ENCODE results near the gene IGSF9. TPM values are rescaled to one million over a fixed set of nuclear protein-coding genes. Genes with fewer than 3 reads are reported as not detected.

The IGSF9 gene
- total and polyA plus RNA-seq, 7 experiments from 2014 or later: 0.12 TPM; not detected in 5

DNA sequence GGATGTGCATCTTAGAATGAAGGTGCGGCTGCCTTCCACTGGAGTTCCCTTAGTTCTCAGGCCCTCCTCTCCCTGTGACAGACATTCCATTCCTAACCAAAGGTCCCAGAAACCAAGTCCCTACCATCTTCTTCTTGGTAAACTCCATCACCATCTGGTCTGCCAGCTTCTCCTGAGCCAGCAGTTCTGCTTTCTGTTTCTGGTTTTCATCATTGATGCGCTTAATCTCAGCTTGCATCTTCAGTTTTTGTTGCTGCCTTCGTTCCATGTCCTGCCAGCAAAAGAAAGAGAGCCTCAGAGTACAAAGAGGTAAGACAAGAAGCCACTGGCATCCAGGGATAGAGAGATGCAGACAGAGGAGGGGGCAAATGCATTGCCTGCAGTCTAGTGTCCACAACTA lies 65.0 kb downstream of the IGSF9 start:
- no peak overlapping the region for H3K4me3 ChIP-seq (ENCODE audit: low read length)
- H3K27me3 ChIP-seq (ENCODE audit: control insufficient read depth in 2 of 2, insufficient read depth in 2 of 2, low read length in 2 of 2): no peaks in the 10 kb centered on the region
- DNase-seq (no peak), ATAC-seq (no peak)
- no peaks in the 10 kb centered on the region for H3K4me1 Mint-ChIP-seq
- intact Hi-C loops (cut with micrococcal nuclease): no loop called here
- H3K9me3 ChIP-seq (ENCODE audit: control insufficient read depth in 2 of 3, low read length in 3 of 3): no peaks in the 10 kb centered on the region
- peaks cover 3 to 4% of the 10 kb centered on the region in 2 donors for H3K4me1 ChIP-seq (ENCODE audit: control insufficient read depth in 2 of 2, insufficient read depth in 2 of 2, low read length in 2 of 2)
- peaks cover 0 to 5% (median 0%) of the 10 kb centered on the region in 5 donors for H3K36me3 Mint-ChIP-seq
- H3K27me3 Mint-ChIP-seq: peaks cover 0 to 5% (median 0%) of the 10 kb centered on the region in 5 donors
- ChIA-PET POLR2A (interaction anchor here (0.7 kb wide), 1 partner anchor 219 kb away, joined by 3 read pairs; no protein-coding TSS in a partner anchor), CTCF (no interaction called here)
- H3K9me3 Mint-ChIP-seq: no peaks in the 10 kb centered on the region
- H3K27ac Mint-ChIP-seq: no peak overlapping the region
- no peaks in the 10 kb centered on the region for H3K36me3 ChIP-seq (ENCODE audit: control insufficient read depth in 2 of 3, insufficient read depth in 3 of 3, low read length in 3 of 3)
- H3K27ac ChIP-seq (ENCODE audit: low read depth, low read length): no peak overlapping the region
- no peak overlapping the region for H3K4me3 Mint-ChIP-seq

DNA sequence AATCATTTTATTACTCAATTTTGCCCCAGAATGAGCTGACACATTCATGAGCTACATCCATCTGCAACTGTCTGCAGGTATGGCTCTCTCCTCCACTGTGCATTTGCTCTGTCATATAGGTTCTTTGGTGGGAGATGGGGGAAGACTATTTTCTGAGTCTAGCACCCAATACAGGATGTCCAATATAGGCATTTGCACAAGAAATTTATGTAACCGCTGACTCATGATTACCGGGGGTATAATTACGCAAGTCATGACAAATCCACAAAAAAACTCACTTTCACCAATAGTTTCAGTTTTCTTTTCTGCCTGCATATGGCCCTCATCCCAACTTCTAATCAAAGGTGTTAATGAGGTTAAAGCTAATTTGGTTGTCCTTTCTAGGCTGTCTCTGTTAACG lies 65.4 kb downstream of the IGSF9 start:
- H3K4me3 Mint-ChIP-seq: no peak overlapping the region
- Histone ChIP-seq H3K4me3 (ENCODE audit: low read length) (no peak overlapping the region), H3K27ac (ENCODE audit: low read depth, low read length) (no peak overlapping the region), H3K36me3 (ENCODE audit: control insufficient read depth in 2 of 3, insufficient read depth in 3 of 3, low read length in 3 of 3) (no peaks in the 10 kb centered on the region), H3K4me1 (ENCODE audit: control insufficient read depth in 2 of 2, insufficient read depth in 2 of 2, low read length in 2 of 2) (peaks cover 3 to 4% of the 10 kb centered on the region in 2 donors), H3K9me3 (ENCODE audit: control insufficient read depth in 2 of 3, low read length in 3 of 3) (no peaks in the 10 kb centered on the region), H3K27me3 (ENCODE audit: control insufficient read depth in 2 of 2, insufficient read depth in 2 of 2, low read length in 2 of 2) (no peaks in the 10 kb centered on the region)
- DNase-seq: no peak
- ATAC-seq: peak; percentile 48
- POLR2A ChIA-PET: no interaction called here
- no peak overlapping the region for H3K27ac Mint-ChIP-seq
- H3K36me3 Mint-ChIP-seq: peaks cover 0 to 5% (median 0%) of the 10 kb centered on the region in 5 donors
- intact Hi-C loops (cut with micrococcal nuclease): no loop called here
- CTCF ChIA-PET: interaction anchor here (0.9 kb wide), 1 partner anchor 9 kb away, joined by 3 read pairs; no protein-coding TSS in a partner anchor
- H3K4me1 Mint-ChIP-seq: no peaks in the 10 kb centered on the region
- no peaks in the 10 kb centered on the region for H3K9me3 Mint-ChIP-seq
- peaks cover 0 to 5% (median 0%) of the 10 kb centered on the region in 5 donors for H3K27me3 Mint-ChIP-seq

DNA sequence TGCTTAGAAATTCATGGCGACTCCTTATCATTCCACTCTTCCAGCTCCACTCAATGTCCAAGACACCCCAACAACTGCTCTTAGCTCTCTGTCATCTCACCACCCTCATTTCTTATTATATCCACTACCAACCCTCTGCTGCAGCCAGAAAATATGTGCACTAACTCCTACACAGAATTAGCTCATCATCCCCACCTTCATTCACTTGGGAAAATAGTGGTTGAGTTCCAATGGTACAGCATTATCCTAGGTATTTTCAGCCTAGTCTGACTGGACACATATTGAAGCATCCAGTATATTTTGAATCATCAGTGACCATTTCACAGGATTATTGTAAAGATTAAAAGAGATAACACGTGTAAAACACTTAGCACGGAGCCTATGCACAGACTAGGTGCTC lies 66.3 kb downstream of the IGSF9 start:
- no peak for DNase-seq
- H3K36me3 ChIP-seq (ENCODE audit: control insufficient read depth in 2 of 3, insufficient read depth in 3 of 3, low read length in 3 of 3): no peaks in the 10 kb centered on the region
- H3K9me3 ChIP-seq (ENCODE audit: control insufficient read depth in 2 of 3, low read length in 3 of 3): no peaks in the 10 kb centered on the region
- peaks cover 0 to 3% (median 0%) of the 10 kb centered on the region in 5 donors for H3K27me3 Mint-ChIP-seq
- ChIA-PET POLR2A (interaction anchor here (1.0 kb wide), 1 partner anchor 11 kb away, joined by 3 read pairs; no protein-coding TSS in a partner anchor), CTCF (interaction anchor here (0.8 to 0.9 kb wide), 2 partner anchors 10 to 13 kb away, joined by 3 to 4 read pairs; no protein-coding TSS in a partner anchor)
- no peak overlapping the region for H3K27ac ChIP-seq (ENCODE audit: low read depth, low read length)
- H3K4me3 ChIP-seq (ENCODE audit: low read length): no peak overlapping the region
- no peak overlapping the region for H3K27ac Mint-ChIP-seq
- no peaks in the 10 kb centered on the region for H3K4me1 Mint-ChIP-seq
- H3K27me3 ChIP-seq (ENCODE audit: control insufficient read depth in 2 of 2, insufficient read depth in 2 of 2, low read length in 2 of 2): no peaks in the 10 kb centered on the region
- H3K4me3 Mint-ChIP-seq: no peak overlapping the region
- H3K9me3 Mint-ChIP-seq: no peaks in the 10 kb centered on the region
- H3K36me3 Mint-ChIP-seq: peaks cover 0 to 8% (median 0%) of the 10 kb centered on the region in 5 donors
- intact Hi-C loops (cut with micrococcal nuclease): no loop called here
- ATAC-seq: no peak
- peaks cover 3 to 4% of the 10 kb centered on the region in 2 donors for H3K4me1 ChIP-seq (ENCODE audit: control insufficient read depth in 2 of 2, insufficient read depth in 2 of 2, low read length in 2 of 2)

DNA sequence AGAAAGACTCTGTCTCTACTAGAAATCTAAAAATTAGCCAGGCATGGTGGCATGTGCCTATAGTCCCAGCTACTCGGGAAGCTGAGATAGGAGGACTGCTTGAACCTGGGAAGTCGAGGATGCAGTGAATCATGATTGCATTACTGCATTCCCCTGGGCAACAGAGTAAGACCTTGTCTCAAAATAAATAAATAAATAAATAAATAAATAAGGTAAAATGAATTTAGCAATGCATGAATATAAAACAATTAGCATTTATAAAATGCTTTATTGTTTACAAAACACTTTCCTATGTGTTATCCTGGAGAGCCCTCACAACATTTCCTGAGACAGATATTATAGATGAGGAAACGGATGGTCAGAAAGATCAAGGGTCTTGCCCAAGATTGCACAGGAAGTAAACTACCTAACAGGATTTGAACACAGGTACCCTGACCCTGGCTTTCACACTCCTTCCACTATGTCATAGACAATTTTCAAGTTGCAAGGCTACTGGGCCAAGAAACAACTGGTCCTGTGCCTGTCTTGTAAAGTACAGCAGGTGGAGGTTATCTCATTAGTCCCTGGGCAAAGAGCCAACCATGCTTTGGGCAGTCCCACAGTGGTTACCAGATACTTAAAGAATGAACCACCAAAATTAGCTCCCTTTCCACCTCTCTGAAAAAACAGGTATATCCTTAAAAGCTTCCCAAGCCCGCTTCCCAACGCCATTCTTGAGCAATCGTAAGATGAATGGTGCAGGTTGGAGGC lies 67.5 kb downstream of the IGSF9 start:
- intact Hi-C loops (cut with micrococcal nuclease): no loop called here
- ChIA-PET POLR2A (no interaction called here), CTCF (no interaction called here)
- Mint-ChIP-seq H3K4me3 (no peak overlapping the region), H3K9me3 (no peaks in the 10 kb centered on the region), H3K27me3 (peaks cover 0 to 6% (median 5%) of the 10 kb centered on the region in 5 donors), H3K27ac (no peak overlapping the region), H3K4me1 (no peaks in the 10 kb centered on the region), H3K36me3 (peaks cover 0 to 11% (median 0%) of the 10 kb centered on the region in 5 donors)
- Histone ChIP-seq H3K9me3 (ENCODE audit: control insufficient read depth in 2 of 3, low read length in 3 of 3) (no peaks in the 10 kb centered on the region), H3K4me1 (ENCODE audit: control insufficient read depth in 2 of 2, insufficient read depth in 2 of 2, low read length in 2 of 2) (peaks cover 3 to 4% of the 10 kb centered on the region in 2 donors), H3K27me3 (ENCODE audit: control insufficient read depth in 2 of 2, insufficient read depth in 2 of 2, low read length in 2 of 2) (no peaks in the 10 kb centered on the region), H3K4me3 (ENCODE audit: low read length) (no peak overlapping the region), H3K27ac (ENCODE audit: low read depth, low read length) (no peak overlapping the region), H3K36me3 (ENCODE audit: control insufficient read depth in 2 of 3, insufficient read depth in 3 of 3, low read length in 3 of 3) (no peaks in the 10 kb centered on the region)
- DNase-seq (no peak), ATAC-seq (no peak)

Small RNA genes within 50 kb of the gene (microRNA-seq; reads per million reads assigned to microRNA genes)
- not detected for gene MIR4259 (ENCODE audit: borderline microRNAs expressed)

Other genes with a start within 250 kb of the IGSF9 start
- not detected for gene CRP, start 231.0 kb downstream of the IGSF9 start, total RNA-seq
- not detected for gene CRP, start 231.0 kb downstream of the IGSF9 start, polyA plus RNA-seq
- 10 to 100 TPM in 4 of 5 experiments, 1 to 10 TPM in 1; 7.4 to 18.9 (median 12.2) TPM for gene DUSP23, start 164.7 kb downstream of the IGSF9 start, total RNA-seq
- gene DUSP23, start 164.7 kb downstream of the IGSF9 start, polyA plus RNA-seq: 10 to 100 TPM; 35.0 to 38.0 TPM
- gene FCRL6, start 143.3 kb downstream of the IGSF9 start, total RNA-seq: 10 to 100 TPM in 1 of 5 experiments, 1 to 10 TPM in 1, under 1 TPM in 3; 0.27 to 41.4 (median 0.51) TPM
- gene FCRL6, start 143.3 kb downstream of the IGSF9 start, polyA plus RNA-seq: under 1 TPM; 0.15 to 0.43 TPM
- gene SLAMF8, start 118.7 kb downstream of the IGSF9 start, total RNA-seq: 1 to 10 TPM in 4 of 5 experiments, under 1 TPM in 1; 0.27 to 1.7 (median 1.3) TPM
- gene SLAMF8, start 118.7 kb downstream of the IGSF9 start, polyA plus RNA-seq: not detected
- not detected for gene VSIG8, start 83.0 kb downstream of the IGSF9 start, total RNA-seq
- not detected for gene VSIG8, start 83.0 kb downstream of the IGSF9 start, polyA plus RNA-seq
- 1 to 10 TPM in 2 of 5 experiments, under 1 TPM in 3; 0.53 to 2.8 (median 0.92) TPM for gene CFAP45, start 45.4 kb downstream of the IGSF9 start, total RNA-seq
- under 1 TPM; 0.17 to 0.57 TPM for gene CFAP45, start 45.4 kb downstream of the IGSF9 start, polyA plus RNA-seq
- 100 to 1,000 TPM; 116 to 450 (median 284) TPM for gene TAGLN2, start 20.1 kb downstream of the IGSF9 start, total RNA-seq
- 100 to 1,000 TPM; 449 to 662 TPM for gene TAGLN2, start 20.1 kb downstream of the IGSF9 start, polyA plus RNA-seq
- gene SLAMF9, start 8.6 kb upstream of the IGSF9 start, total RNA-seq: not detected
- gene SLAMF9, start 8.6 kb upstream of the IGSF9 start, polyA plus RNA-seq: not detected
- gene PIGM, start 86.4 kb upstream of the IGSF9 start, total RNA-seq: 10 to 100 TPM in 2 of 5 experiments, 1 to 10 TPM in 3; 4.0 to 11.4 (median 7.0) TPM
- gene PIGM, start 86.4 kb upstream of the IGSF9 start, polyA plus RNA-seq: 1 to 10 TPM; 4.1 to 5.0 TPM
- under 1 TPM in 1 of 5 experiments, not detected in 4; 0.32 TPM for gene KCNJ10, start 124.5 kb upstream of the IGSF9 start, total RNA-seq
- gene KCNJ10, start 124.5 kb upstream of the IGSF9 start, polyA plus RNA-seq: under 1 TPM in 1 of 2 donors, not detected in 1; 0.29 TPM
- not detected for gene KCNJ9, start 135.9 kb upstream of the IGSF9 start, total RNA-seq
- under 1 TPM; 0.06 to 0.08 TPM for gene KCNJ9, start 135.9 kb upstream of the IGSF9 start, polyA plus RNA-seq
- 10 to 100 TPM; 31.9 to 68.7 (median 44.8) TPM for gene IGSF8, start 153.0 kb upstream of the IGSF9 start, total RNA-seq
- gene IGSF8, start 153.0 kb upstream of the IGSF9 start, polyA plus RNA-seq: 10 to 100 TPM; 38.6 to 60.9 TPM
- gene ATP1A2, start 170.1 kb upstream of the IGSF9 start, total RNA-seq: not detected
- gene ATP1A2, start 170.1 kb upstream of the IGSF9 start, polyA plus RNA-seq: not detected
- under 1 TPM in 1 of 5 experiments, not detected in 4; 0.71 TPM for gene ATP1A4, start 206.0 kb upstream of the IGSF9 start, total RNA-seq
- gene ATP1A4, start 206.0 kb upstream of the IGSF9 start, polyA plus RNA-seq: not detected
- 1 to 10 TPM in 1 of 5 experiments, not detected in 4; 1.1 TPM for gene CASQ1, start 245.0 kb upstream of the IGSF9 start, total RNA-seq
- gene CASQ1, start 245.0 kb upstream of the IGSF9 start, polyA plus RNA-seq: not detected

Data from naive thymus-derived CD4-positive, alpha-beta T cell (primary cell).